Stimulated activated CD4-positive, alpha-beta T cell treated with anti-CD3 and anti-CD28 coated beads, Interleukin-2, amount 100 ng/mL, for 4 hours (primary cell): ENCODE measurements around the gene SUPT5H.

Experiments used
- DNase-seq: peaks from one replicate; pipeline ENCODE4 v3.0.0-alpha.2; 2020; ENCODE audit warnings: low read depth

The SUPT5H gene

DNA sequence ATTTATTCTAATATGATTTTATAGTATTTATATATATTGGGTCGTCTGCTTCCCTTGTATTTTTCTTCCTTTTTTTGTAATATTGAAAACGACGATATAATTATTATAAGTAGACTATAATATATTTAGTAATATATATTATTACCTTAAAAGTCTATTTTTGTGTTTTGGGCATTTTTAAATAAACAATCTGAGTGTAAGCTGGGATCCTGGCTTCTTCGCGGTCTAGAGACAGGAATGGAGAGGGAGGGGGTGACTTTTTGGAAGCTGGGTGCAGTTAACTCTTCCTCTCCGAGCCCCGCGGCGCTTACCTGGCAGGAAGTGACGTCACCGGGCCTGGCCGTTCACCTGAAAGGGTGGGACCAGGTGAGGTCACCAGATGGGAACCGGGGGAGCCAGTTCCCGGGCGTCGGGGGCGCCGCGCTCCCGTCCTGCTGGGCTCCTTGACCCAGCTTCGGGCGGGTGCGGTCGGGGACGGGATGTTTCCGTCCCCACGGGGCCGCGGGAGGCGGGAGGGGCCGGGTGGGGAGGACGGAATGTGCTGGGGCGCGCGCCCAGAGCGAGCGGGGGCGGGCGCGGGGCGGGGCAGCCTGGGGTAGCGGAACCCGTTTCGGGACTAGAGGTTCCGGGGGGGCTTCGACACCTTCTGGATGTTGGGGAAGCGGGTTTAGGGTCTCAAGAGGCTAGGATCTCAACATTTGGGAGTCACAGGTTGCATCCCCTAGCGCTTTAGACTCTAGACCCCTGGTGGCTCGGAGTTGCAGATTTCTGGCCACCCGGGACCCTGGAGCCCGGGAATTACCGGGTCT lies 36.0 kb upstream of the SUPT5H start:
- peak; percentile 77 for DNase-seq

DNA sequence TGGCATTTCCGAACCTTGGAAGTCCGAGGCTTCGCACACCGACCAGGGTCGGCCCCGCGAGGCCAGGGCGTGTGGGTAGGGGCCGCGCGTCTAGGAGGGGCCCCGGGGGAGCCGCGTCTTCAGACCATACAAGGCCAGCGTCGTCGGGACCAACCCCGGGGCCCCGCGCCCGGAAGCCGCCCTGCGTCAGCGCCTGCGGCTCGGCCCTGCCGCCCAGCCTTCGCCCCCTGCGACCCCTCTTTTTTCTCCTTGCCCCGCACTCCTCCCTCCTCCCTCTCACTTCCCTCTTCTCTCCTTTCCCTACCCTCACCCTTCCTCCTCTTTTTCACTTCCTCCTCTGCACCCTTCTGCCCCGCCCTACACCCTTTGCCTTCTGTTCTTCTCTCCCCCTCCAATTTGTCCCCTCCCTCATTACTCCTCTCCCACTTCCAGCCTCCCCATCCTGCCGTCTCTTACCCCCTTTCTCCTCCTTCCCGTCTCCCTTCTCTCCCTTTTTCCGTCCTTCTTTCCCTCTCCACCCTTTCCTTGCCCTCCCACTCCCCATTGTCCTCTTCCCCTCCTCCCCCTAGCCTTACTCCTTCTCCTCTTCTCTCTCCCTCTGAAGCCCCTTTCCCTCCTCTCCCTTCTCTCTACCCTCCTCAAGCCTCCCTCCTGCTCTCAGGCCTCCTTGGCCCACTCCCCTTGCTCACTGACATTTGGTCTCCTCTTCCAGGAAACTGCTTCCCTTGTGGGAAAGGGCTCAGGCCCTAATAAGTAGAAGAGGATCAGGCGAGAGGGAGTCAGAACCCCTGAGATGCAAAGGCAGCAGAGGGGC lies 35.2 kb upstream of the SUPT5H start:
- peak; percentile 36 for DNase-seq

DNA sequence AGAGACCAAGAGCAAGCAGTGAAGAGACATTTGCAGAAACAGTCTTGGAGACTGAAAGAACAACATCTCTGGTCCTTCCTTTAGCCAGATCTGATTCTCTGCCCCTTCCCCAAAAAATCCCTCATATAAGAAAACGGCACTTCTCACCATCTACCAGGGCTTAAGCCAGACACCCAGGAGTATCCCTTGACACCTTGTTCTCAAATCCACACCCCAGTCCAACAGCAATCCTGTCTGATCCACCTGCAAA lies 34.6 kb upstream of the SUPT5H start:
- no peak for DNase-seq

DNA sequence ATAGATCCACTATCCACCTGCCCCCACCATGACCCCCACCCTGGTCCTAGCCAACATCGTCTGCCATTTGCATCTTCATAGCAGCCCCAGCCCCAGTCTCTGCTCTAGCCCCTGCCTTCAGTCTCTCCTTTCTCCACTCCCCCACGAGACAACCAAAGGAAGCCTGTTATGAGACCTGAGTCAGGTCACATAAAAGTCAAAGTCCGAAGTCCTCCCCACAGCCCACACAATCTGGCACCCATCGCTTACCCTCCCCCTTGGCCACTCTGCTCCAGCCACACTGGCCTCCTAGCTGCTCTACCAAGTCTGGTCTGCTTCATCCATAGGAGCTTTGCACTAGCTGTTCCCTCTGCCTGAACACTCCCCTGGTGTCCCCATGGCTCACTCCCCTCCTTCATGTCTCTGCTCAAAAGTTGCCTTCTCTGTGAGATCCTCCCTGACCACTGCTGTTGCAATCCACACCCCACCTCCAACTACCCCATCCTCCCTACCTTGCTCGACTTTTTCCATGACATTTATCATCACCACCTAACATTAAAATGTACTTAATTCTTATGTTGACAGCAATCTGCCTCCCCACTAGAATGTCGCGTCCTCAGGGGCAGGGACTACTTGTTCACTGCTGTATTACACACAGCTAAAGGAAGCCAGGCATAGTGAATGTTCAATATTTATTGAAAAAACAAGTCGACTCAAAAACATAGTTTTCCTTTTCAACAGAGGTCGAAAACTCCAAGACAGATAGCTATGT lies 34.1 kb upstream of the SUPT5H start:
- DNase-seq, result no peak

DNA sequence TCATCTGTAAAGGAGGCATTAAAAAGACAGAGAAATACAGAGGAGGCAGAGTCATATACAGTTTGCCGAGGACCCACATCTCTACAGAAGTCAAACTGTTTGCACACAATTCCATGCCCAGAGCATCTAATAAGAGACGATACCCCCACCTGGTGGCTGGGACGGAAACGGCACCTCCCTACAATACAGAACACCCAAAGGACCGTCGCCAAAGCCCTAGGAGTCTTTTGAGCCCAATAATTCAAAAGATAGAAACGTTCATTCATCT lies 33.6 kb upstream of the SUPT5H start:
- DNase-seq, result peak; percentile 87

DNA sequence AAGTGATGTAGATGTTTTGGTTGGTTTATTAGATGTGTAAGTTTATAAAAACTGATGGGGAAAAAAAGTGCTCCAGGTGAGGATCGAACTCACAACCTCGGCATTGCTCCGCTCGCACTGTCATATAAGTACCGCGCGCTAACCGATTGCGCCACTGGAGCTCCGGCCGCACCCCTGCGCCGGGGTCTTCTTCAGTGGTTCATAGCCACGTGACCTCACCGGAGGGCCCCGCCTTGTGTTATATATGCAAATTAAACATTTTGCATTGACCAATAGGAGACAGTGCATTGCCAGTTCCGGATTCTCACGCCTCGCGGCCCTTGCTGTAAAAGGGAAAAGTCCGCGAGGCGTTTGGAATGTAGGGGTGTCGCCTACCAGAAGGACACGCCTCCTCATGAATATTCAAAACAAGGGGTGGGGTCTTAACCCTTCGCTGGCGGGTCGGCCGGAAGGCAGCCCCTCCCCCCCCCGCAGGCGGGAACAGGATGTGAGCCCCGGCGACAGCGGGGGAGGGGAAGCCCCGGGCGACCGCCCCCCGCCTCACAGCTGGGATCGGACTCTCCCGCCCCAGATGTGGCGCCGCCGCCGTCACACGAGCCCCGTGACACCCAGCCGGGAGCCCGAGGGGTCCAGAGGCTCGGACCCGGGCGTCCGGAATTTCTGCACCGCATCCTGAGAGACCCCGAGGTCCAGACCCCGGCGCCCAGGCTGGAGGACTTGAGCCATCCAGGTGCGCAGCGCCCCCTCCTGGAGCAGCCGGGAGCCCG lies 33.1 kb upstream of the SUPT5H start, which contains the start of gene PLEKHG2:
Gene PLEKHG2 (plus strand): TSS at position 570 of the 767 bp plus-strand sequence. CDS start 1,418 bp downstream, outside the sequence.
- DNase-seq, result peak; percentile 95

DNA sequence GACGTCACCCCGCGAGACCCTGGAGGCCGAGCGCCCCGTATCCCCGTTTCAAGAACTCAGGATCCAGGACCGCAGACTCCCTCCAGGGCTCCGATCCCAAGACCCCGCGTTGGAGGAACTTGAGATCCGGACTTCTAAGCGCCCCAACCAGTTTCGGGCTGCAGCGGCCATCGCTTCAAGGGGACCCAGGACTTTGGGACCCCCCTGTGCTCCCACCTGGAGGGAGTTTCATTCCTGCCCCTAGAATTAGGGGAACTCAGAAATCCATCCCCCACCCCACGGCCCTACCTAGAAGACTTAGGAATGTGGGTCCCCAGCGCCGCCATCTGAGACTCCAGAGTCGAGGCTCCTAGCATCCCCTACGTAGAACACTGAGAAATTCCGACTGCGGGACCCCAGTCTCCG lies 32.5 kb upstream of the SUPT5H start:
- no peak for DNase-seq

DNA sequence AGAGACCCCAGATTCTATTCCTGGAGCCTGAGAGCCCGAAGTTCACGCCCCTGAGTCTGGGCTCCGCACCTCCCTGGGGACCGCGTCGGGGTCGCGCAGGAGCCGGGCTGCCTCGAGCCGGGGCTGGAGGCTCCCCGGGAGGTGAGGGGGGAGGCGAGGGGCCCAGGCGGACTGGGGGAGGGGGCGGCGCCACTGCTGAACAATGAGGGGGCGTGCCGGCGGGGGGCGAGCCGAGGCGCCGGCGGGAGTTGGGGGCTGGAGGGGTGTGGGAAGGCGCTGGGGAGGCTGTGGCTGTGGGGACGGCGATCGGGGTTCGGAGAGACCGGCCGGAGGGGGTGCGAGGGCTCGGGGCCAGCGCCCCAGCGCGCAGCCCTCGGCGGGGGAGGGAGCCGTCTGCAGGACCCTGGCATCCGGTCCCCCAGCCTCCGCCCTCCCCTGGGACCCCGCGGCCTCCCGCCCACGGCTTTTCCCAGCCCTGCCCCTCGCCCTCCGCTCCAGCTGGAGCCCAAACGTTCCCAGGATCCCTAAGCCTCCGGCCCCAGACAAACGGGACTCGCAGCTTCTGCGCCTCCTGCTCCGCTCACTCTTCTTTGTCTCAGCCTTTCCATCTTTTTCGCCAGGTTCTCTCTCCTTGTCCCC lies 32.0 kb upstream of the SUPT5H start:
- DNase-seq, result no peak

DNA sequence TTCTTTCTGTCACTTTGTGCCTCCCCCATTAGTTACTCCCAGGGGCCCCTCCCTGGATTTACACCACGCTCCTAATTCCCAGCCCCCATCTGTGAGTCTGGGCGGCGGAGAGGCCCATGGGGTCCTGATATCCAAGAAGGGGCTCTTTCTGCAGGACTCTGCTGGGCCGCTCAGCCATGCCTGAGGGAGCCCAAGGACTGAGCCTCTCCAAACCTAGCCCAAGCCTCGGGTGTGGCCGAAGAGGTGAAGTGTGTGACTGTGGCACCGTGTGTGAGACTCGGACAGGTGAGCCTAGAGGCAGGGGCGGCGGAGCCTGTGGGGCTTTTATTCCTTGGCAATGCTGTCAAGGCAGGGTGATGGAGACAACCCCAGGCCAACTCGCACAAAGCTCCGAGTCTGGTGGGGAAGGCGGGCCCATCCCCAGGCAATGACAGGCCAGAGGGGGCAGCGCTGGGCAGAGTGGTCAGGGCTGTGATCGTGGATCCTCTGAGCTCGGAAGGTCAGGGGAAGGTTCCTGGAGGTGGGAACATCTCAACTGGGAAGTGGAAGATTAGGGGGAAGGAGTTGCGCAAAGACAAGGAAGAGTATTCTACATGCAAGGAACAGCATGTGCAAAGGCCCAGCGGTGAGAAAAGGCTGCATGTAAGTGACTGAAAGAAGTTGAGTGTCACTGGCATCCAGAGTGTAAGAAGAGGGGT lies 31.3 kb upstream of the SUPT5H start:
- DNase-seq, result no peak

DNA sequence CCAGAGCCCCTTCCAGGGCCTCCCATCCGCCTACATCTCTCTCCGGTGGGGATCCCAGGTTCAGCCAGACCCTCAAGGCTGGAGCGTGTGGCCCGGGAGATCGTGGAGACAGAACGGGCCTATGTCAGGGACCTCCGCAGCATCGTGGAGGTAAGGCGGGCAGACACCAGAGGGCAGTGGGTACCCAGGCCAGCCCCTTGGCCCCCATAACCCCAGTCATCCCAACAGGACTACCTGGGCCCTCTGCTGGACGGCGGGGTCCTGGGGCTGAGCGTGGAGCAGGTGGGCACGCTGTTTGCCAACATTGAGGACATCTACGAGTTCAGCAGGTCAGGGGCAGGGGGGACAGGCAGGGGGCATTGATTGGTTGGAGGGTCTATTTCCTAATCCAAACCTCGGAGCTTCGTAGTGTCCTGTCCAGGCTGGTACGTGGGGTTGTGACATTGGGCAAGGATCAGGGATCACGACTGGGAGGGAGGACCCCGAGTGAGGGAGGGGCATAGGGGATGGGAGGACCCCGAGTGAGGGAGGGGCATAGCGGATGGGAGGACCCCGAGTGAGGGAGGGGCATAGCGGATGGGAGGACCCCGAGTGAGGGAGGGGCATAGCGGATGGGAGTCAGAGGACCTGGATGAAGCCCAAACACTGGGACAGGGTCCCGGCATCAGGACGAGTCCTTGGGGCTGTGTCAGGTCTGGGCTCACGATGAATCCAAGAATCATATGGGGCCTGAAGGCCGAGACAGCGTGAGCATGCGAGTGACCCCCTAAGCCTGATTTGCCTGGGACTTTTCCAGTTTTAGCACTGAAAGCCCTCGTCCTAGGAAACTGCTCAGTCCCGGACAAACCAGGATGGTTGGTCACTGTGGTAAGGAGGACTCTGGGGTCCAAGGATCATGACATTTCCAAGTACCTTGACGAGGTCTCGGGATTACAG lies 30.0 kb upstream of the SUPT5H start:
- DNase-seq, result no peak

DNA sequence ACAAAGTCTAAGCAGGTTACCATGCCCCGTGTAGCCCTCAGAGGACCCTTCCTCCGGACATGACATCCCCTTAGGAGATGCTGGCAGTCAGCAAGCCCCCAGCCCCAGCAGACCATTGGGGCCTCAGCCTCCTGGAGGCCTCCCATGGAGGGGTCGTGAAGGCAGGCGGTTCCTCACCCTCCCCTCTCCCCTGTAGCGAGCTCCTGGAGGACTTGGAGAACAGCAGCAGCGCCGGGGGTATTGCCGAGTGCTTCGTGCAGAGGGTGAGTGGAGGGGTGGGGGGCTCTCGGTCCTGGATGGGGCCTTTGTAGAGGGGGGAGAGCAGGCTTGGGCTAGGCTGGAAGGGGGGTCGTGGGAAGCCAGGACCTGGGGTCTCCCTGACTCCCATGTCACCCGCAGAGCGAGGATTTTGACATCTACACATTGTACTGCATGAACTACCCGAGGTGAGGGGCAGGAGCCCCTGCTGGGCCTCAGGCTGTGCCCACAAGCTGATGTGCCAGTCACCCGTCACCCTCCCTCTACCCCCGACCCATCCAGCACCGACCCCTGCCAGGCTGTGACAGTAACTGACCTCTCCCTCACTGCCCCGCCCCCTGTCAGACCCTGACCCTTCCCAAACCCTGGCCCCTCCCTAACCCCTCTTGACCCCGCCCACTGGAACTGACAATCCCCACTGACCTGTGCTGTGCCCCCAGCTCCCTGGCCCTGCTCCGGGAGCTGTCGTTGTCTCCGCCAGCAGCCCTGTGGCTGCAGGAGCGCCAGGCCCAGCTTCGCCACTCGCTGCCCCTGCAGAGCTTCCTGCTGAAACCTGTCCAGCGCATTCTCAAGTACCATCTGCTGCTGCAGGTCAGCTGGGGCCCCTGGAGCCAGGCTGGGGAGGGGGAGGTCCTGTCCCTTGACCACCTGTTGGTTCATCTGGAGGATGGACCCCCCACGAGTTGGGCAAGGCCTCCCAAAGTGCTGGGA lies 28.9 kb upstream of the SUPT5H start:
- DNase-seq, result no peak

DNA sequence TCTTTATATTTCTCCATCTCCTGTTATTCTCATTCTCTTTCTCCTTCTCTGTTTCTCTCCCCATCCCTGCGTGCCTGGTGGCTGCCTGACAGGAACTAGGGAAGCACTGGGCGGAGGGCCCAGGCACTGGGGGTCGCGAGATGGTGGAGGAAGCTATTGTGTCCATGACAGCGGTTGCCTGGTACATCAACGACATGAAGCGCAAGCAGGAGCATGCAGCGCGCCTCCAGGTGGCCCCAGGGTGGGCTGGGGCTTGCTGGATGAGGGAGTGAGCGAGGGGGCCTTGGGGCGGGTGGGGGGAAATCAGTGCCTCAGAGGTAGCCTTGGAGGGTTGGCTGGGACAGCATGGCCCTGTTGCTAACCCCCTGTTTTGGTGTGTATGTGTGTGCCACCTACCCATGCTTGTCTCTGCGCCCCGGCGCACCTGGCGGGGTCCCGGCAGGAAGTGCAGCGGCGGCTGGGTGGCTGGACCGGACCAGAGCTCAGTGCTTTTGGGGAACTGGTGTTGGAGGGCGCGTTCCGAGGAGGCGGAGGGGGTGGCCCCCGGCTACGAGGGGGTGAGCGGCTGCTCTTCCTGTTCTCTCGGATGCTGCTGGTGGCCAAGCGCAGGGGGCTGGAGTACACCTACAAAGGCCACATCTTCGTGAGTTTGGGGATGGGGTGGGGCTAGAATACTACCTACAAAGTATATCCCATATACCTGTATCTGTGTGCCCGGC lies 27.8 kb upstream of the SUPT5H start:
- DNase-seq, result no peak

DNA sequence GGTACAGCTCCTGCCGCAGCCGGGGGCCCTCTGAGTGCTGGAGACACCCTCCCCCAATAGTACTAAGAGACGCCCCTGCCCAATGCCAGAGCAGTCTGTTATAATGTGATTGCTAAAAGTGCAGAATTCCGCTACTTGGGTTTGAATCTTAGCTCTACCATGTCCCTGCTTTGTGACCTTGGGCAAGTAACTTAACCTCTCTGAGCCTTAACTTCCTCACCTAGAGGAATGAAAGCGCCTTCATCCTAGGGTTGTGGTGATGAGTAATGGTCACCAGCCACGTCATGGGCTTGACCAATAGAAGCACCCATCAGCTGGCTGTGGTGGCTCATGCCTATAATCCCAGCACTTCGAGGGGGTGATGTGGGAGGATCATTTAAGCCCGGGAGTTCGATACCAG lies 26.4 kb upstream of the SUPT5H start:
- no peak for DNase-seq

DNA sequence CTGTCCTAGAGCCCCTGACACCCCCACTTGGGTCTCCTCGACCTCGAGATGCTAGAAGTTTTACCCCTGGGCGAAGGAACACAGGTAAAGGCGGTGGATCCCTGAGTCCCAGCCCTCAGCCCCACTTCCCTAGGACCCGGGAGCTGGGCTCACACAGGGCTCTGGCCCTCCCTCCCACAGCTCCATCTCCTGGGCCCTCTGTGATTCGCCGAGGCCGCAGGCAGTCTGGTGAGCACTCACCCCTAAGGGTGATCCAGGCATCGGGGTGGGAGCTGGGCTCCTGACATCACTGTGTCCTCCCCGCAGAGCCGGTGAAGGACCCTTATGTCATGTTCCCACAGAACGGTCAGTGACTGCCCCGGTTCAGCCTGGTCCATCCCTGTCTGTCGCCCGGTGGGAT lies 24.6 kb upstream of the SUPT5H start:
- no peak for DNase-seq

DNA sequence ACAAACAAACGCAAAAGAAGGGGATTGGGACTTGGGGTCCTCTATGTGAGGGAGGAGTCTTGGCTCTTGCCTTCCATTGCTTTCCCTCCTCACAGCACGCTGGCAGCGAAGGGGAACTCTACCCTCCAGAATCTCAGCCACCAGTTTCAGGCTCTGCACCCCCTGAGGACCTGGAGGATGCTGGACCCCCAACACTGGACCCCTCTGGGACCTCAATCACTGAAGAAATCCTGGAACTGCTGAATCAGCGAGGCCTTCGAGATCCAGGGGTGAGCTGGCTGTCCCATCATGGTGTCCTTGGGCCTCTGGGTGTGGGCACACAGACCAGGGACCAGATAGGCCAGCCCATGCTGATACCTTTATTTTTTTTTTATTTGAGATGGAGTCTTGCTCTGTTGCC lies 23.4 kb upstream of the SUPT5H start:
- DNase-seq, result no peak

DNA sequence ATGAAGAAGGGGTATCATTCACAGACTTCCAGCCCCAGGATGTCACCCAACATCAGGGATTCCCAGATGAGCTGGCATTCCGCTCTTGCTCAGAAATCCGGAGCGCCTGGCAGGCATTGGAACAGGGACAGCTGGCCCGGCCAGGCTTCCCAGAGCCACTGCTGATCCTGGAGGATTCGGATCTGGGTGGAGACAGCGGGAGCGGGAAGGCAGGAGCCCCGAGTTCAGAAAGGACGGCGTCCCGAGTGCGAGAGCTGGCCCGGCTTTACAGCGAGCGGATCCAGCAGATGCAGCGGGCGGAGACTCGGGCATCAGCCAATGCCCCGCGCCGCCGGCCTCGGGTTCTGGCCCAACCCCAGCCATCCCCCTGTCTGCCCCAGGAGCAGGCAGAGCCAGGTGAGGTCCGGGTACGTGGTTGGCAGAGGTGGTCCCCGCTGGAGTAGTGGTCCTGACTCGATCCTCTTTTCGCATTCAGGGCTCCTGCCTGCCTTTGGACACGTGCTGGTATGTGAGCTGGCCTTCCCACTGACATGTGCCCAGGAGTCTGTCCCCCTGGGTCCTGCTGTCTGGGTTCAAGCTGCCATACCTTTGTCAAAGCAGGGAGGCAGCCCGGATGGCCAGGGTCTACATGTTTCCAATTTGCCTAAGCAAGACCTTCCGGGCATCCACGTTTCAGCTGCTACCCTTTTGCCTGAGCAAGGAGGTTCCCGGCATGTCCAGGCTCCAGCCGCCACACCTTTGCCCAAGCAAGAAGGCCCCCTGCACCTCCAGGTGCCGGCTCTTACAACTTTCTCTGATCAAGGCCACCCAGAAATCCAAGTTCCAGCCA lies 21.9 kb upstream of the SUPT5H start:
- no peak for DNase-seq

DNA sequence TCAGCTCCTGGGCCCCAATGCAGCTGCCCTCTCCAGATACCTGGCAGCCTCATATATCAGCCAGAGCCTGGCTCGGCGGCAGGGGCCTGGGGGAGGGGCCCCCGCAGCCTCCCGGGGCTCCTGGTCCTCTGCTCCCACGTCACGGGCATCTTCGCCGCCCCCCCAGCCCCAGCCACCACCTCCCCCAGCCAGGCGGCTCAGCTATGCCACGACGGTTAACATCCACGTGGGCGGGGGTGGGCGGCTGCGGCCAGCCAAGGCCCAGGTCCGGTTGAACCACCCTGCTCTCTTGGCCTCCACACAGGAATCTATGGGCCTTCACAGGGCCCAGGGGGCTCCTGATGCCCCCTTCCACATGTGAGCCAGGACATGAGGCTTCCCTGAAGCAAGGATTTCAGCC lies 20.4 kb upstream of the SUPT5H start:
- DNase-seq, result no peak
